ENCODE results near the gene ADAM22. TPM values are rescaled to one million over a fixed set of nuclear protein-coding genes. Genes with fewer than 3 reads are reported as not detected.

Gene ADAM22
- polyA plus RNA-seq, 4 donors = 10.6 to 15.4 (median 14.0) TPM

DNA sequence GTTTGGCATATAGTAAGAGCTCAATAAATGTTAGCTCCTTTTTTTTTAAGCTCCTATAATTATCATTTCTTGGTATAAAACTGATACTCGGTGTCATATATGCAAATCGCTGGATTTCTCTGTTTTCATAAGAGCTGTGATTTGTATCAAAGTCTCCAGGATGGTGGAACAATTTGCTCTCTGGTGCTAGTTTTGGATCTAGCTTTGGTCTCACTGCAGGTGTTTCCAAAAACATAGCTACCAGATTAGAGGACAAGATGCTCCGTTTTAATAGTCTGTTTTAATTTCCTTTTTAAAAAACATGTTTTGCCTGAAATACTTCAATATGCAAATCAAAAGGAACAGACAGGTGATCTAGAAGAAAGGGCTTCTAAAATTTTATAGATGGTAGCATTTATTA, 25.3 kb downstream of the ADAM22 start:
- no peak for DNase-seq (ENCODE audit: low read depth in 4 of 4, low spot score in 3 of 4)

DNA sequence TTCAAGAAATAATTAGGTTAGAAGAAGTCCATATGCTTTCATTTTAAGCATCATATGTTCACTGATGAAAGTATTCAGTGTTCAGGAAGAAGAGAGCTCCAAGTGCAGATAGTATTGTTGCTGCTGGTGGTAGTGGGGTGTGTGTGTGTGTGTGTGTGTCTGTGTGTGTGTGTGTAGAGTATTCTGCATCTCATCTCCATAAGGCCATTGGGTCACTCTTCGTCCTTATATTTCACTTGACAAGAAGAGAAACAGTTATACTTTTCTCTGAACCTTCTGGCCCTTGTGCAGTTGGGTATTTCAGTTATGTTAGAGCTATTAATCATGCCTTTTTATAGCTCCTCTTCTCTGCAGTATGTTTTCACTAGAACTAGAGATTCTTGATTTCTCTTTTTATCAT, 26.2 kb downstream of the ADAM22 start:
- DNase-seq (ENCODE audit: low read depth in 4 of 4, low spot score in 3 of 4) = no peak

DNA sequence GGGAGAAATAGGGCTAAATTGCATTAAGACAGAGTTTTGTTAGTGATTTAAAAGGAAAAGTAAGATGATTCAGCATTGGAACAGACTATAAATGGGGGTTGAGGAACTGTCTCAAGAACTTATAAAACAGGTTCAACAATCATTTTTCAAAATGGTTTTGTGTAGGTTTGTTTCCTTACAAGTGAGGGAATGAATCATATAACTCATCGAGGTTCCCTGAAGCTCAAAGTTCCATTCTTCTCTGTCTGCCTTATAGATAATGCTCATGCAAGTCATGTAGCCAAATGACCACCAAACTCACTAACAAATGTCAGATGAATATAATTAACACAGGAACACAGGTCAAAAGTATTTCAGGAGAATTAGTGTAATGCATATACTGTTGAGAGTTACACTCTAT, 27.7 kb downstream of the ADAM22 start:
- DNase-seq (ENCODE audit: low read depth in 4 of 4, low spot score in 3 of 4) = no peak

DNA sequence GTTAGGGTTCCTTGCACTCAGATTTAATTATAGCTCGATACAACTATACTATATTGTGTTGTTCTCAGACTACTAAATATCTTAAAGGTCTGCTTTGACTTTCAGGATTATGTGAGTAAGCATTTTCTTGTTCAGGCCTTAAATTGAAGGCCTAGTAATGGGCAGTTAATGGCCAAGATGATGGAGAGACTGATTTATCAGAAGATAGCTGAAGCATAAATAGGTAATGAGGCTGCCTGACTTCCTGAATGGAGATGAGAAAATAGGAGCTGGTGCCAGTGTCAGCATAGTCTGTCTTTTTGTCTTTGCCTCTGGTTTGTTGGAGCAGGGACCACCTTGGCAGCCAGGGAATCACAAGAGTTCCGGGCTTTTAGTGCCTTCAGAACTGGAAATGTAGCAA, 32.2 kb downstream of the ADAM22 start:
- DNase-seq (ENCODE audit: low read depth in 4 of 4, low spot score in 3 of 4) = no peak

DNA sequence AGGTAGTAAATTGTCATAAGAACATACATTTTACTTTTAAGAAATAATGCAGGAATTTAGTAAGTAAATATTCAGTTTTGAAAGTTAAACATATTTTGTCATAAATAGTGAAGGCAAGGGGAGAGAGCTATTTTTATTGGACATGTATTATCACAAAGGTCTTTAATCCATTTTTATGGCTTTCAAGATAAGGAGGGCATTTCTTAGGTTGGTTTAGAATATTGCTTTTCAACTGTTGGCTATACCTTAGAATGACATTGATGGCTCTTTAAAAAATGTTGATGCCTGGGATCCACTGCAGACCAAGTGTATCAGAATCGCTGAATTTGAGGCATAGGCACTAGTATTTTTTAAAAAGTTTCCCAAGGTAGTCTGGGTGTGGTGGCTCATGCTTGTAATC, 34.0 kb downstream of the ADAM22 start:
- DNase-seq (ENCODE audit: low read depth in 4 of 4, low spot score in 3 of 4) = no peak

DNA sequence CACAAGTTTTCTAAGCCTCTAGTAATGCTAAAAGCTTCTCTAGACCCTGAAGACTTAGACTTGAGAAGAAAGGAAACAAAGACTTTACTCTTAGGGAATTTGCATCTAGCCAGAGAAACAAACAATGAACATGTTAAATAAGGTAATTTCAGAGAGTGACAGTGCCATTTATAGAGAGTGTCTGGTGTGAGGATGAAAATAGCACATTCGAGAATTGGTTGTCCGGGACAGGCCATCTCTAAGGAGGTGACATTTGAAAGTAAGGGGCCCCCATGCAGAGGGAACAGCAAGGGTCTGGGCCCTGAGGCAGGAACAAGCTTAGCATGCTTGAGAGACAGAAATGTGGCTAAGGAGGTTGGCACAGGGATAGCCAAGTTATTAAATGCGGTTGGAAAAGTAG, 48.1 kb downstream of the ADAM22 start:
- no peak for DNase-seq (ENCODE audit: low read depth in 4 of 4, low spot score in 3 of 4)

DNA sequence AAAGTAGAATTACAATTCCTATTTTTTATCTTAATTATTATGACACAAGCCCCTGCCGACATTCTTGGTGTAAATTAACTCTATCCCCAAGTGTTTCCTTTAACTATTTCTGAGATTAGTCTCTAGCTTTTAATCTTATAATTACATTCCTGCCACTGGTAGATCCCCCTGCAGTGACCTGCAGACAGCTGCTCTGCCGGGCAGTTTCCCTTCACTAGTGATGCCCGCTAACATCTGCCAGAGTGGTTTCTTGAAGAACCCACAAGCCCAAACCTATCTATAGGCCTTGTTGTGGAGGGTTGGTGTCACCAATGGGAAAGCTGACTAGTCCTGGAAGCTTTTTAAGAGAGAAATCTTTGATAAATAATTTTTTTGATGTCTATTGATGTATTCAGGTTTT, 50.0 kb downstream of the ADAM22 start:
- DNase-seq (ENCODE audit: low read depth in 4 of 4, low spot score in 3 of 4) = no peak

DNA sequence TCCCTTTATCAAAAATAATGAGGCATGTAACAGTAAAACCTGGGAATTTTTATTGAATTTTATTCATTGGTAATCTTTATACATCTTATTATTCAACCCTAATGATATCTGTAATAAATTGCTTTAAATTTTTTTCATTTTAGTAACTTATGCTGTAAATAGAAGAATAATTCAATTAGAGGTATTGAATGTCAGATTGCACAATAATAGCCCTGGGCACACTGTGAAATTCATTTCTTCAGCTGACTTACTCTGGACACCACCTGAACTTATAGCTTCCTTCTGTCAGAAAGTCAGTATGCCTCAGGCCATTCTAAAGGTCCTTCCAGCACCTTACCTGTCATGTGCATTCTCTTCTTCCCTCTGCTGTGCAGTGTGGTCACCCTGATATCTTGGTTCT, 59.2 kb downstream of the ADAM22 start:
- DNase-seq (ENCODE audit: low read depth in 4 of 4, low spot score in 3 of 4) = no peak

DNA sequence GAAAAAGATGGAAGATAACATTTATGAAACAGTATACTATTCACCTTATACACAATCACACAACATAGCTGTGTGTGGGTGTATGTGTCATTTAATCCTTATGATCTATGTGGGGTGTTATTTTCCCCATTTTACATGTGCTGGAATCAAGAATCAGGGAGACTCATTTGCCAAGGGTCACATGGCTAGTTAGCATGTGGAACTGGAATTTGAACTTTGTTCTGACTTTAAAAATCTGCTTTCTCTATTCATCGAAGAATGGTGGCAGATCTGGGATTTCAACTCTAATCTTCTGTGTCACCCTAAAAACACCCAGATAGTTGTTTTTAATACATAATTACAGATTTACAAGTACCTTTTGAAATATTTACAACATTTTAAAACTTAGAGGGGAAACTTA, 65.2 kb downstream of the ADAM22 start:
- no peak for DNase-seq (ENCODE audit: low read depth in 4 of 4, low spot score in 3 of 4)

DNA sequence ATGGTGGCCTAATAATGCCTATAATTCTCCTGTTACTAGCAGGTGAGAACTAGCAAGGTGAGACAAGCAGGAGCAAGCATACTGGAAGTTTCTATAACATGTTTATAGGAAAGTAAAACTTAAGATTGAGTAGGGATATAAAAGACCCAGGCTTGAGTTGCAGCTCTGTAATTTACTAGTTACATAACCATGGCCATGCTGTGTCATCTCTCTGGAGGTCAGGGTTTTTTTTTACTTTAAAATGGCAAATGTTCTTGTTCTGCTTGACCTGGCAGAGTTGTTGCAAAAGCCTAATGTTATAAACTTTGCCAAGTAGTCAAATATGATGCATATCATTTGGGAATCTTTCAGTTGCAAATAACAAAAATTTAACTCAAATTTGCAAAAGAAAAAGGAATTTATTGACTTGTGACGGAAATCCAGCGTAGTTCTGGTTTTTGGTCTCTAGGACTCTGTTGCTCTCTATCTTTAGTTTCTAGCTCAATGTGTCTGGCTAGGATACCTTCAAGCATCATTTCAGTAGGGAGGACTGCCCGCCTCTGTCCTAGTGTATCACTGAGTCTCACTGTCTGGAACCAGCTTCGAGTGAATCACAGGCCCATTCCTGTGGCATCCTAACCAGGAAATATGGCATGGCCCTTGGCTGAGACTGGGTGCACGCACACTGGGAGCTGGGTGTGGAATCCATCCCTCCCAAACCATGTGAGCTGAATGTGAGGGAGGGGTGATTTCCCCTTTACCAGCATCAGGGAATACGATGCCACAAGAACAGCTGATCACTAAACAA, 67.9 kb downstream of the ADAM22 start:
- DNase-seq (ENCODE audit: low read depth in 4 of 4, low spot score in 3 of 4) = no peak

DNA sequence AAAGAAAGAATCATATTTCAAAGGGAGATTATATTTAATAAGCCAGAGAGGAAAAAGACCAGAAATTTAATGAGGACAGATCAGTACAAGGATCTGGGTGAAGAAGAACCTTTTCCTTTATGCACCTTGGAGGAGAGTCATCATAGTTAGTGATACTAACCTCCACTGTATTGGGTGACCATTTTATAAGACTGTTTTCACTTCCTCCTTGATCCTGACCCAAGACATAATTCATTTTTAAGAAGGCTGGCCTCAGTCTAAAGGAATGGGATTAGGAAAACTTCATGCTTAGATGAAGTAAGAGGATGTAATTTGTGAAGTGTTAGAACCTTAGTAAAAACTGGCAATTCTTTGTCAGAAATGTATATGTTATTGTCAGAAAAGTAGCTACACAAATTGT, 68.6 kb downstream of the ADAM22 start:
- DNase-seq (ENCODE audit: low read depth in 4 of 4, low spot score in 3 of 4) = no peak

DNA sequence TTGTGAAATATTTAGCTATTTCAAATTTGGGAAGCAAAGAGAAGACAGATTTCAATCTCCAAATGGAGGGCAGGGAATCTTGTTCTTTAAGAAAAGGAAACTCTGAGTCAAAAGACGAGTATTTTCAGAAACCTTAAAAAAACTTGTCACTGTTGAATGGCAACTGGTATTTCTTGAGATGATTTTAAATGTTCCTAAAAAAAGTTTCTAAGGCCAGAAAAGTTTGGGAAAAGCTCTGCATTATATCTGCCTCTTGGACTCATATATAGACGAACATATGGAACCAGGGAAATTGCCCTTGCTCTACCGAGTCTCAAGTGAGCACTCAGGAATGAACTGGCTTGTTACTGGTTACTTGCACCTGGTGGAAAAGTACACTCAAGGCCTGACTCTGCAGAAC, 69.5 kb downstream of the ADAM22 start:
- no peak for DNase-seq (ENCODE audit: low read depth in 4 of 4, low spot score in 3 of 4)

DNA sequence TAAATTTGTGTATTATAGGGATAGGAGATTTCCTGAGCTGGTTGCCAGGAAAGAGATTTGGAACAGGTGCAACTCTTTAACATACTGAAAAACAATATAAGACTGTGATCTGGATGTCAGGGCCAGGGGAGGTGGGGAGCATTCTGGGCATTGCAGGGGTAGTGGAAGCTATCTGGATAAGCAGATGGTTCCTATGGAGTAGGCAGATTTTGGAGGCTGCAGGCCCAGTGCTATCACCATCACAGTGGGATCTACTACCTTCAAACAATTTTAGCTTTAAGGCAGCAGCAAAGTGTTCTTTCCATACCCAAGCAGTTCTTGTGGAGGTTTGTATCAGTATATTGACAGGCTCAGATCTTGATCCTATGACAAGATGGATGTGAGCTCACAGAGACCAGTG, 71.1 kb downstream of the ADAM22 start:
- DNase-seq (ENCODE audit: low read depth in 4 of 4, low spot score in 3 of 4) = no peak

DNA sequence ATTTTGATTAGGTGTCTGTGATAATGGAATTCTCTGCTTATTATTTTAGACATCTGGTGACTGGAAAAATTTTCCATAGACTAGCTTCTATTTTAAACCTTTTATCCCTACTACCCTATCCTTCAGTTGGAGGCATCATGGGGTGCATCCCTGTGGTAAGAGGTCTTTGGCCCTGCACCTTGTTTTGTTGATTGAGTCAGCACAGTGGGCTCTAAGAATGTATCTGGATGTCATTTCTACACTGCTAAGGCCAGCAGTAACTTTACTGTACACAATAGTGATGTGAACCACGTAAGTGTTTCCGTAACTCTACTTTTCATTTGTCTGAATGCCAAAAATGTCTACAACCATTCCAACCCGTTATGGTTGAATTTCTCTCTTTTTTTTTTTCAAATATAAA, 75.6 kb downstream of the ADAM22 start:
- DNase-seq (ENCODE audit: low read depth in 4 of 4, low spot score in 3 of 4) = no peak

DNA sequence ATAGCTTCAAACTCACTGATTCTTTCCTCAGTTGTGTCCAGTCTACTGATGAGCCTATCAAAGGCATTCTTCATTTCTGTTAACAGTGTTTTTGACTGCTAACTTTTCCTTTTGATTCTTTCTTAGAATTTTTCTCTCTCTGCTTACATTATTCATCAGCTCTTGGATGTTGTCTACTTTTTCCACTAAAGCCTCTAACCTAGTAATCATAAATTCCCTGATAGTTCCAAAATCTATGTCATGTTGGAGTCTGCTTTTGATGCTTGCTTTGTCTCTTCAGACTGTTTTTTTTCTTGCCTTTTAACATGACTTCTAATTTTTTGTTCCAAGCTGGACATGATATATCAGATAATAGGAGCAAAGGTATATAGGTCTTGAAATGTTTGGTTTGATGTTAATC, 78.0 kb downstream of the ADAM22 start:
- no peak for DNase-seq (ENCODE audit: low read depth in 4 of 4, low spot score in 3 of 4)

DNA sequence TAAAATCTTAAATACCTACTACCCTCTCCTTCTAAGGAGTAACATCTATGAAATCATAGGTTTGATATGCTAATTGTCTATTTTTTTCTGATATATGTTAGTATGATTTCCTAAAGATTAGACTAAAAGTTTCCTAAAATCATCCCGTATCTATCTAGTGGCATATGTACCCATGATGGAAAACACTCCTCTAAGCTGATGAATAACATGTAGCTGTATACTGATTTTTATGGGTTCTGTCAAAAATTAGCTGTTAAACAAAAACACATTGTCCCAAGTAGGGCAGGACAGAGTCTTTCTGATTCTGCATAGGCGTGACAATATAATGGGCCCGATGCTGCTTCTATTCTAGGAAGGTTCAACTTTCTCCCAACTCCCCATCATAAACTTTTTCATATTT, 79.9 kb downstream of the ADAM22 start:
- DNase-seq (ENCODE audit: low read depth in 4 of 4, low spot score in 3 of 4) = no peak

DNA sequence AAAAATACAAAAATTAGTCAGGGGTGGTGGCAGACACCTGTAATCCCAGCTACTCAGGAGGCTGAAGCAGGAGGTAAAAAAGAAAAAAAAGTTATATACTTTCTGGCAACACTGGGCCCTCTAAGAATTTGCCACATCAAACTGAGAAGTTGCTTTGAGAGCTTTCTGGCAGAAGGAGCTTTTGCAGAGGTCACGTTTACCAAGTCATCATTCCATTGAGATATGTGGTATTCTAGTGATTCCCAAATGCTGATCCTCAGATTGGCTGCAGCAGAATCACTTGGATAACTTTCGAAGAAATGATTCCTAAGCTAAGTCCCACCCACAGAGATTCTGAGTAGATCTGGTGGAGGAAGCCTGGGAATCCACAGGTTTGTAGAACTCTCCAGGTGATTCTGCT, 80.5 kb downstream of the ADAM22 start:
- DNase-seq (ENCODE audit: low read depth in 4 of 4, low spot score in 3 of 4) = no peak

DNA sequence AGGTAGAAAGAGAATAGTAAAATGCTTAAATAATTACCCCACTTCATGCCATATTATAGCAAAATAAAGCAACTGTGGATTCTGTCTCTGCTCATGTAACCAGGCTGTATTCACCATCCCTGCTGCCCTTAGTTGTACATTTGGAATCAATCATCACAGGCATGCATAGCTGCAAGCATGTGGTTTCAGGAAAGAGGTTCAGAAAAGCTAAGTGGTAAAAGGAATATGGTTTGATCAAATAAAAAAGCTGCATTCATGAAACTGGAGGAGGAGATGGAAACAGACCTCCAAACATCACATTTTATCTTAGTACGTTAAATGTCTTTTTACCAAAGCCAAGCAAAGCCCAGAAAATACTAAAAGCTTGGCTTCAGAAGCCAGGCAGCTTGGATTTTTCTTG, 81.3 kb downstream of the ADAM22 start:
- DNase-seq (ENCODE audit: low read depth in 4 of 4, low spot score in 3 of 4) = no peak

DNA sequence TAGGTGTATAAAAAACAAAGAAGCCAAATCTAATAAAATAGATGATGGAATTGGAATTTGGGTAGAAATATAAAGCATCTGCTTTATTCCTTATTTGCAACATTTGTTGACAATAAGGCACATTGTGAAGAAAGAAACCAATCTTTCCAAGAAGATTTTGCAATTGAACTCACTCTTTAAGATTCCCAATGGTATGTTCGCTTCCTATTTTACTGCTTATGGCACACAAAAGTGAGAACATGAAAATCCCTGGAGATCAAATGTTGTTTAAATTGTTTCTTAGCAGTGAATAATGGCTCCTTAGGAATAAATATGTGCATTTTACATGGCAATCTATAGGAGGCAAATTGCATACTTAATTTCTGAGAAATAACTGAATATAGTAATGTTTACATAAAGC, 84.5 kb downstream of the ADAM22 start:
- DNase-seq (ENCODE audit: low read depth in 4 of 4, low spot score in 3 of 4) = no peak

DNA sequence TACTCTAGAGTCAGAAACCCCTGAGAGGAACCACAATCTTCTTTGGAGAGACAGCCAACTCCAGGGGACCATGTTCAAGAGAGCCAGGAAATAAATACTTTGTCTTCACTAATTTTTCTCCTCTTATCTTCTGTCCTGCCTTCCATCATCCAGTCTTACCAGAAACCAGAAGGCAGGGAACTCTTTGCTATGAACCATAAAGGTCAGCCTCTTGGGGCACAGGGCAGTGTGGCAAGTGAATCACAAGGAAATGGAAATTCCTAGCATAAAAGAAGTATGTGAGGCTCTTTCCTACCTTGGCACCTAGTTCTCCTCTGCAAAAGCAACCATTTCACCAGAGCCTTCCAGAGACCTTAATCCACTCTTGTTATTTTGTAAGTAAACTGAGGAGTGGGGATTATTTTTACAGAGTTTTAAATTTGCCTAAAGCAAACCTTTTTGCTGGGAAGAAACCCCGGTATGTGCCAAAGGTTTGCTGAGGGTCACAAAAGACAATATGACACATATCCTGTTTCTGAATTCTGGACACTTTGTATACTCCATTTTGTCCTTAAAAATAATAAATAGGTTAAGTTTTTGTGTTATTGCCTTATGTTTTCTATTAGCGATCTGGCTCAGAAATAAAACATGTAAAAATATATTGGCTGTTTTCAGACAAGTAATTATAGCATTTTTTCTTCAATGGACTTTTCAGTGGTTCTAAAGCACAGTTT, 87.1 kb downstream of the ADAM22 start:
- no peak for DNase-seq (ENCODE audit: low read depth in 4 of 4, low spot score in 3 of 4)

DNA sequence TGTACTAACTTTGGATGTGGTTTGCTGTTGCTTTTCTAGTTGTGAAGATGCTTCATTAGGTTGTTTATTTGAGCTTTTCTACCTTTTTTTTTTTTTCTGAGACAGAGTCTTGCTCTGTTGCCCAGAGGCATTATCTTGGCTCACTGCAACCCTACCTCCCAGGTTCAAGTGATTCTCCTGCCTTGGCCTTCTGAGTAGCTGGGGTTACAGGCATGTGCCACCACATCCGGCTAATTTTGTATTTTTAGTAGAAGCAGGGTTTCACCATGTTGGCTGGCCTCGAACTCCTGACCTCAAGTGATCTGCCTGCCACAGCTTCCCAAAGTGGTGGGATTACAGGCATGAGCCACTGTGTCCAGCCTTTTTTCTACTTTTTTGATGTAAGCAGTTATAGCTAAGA, 93.7 kb downstream of the ADAM22 start:
- no peak for DNase-seq (ENCODE audit: low read depth in 4 of 4, low spot score in 3 of 4)

DNA sequence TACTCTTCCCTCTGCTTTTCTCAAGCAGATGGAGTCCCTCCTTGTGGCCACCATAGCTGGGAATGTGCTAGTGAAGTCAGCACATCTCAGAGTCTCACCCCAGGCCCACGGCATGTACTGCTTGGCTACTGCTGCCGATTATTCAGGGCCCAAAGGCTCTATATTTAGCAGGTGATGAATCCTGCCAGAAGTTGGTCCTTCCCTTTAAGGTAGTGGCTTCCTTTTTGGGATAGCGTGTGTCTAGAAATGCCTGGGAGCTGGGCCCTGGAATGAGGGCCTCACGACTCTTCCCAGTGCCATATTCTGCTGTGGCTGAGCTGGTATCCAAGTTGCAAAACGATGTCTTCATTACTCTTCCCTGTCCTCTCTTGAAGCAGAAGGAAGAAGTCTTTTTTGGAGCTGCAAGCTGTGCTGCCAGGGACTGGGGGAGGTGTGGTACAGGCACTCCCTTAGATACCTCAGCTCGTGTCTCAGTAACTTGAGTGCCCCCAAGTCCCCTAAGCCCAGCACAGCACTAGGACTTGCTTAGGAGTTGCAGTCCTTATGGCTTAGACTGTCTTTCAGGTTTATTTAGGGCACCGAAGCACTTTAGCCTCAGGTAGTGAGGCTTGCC, 100.1 kb downstream of the ADAM22 start:
- DNase-seq (ENCODE audit: low read depth in 4 of 4, low spot score in 3 of 4) = no peak

Measured in right renal pelvis (tissue), 4 donors.